Mesothelial cell of epicardium (in vitro differentiated cells): Measurements from ENCODE around the gene CXCR5. TPM values are rescaled to one million over a fixed set of nuclear protein-coding genes. Genes with fewer than 3 reads are reported as not detected.

Experiments
- DNase-seq, 2 experiments: peaks; one replicate each; pipeline ENCODE4 v3.0.0; 2021; ENCODE audit warnings: low spot score in 2 of 2; ENCODE audit not compliant: unreplicated experiment in 2 of 2
- H3K27ac Mint-ChIP-seq: 2 replicates; pipeline ENCODE4 v1.8.0; 2021; ENCODE audit warnings: mixed read lengths
- H3K27me3 Mint-ChIP-seq: 2 replicates; pipeline ENCODE4 v1.8.0; 2021; ENCODE audit warnings: low read depth, mixed read lengths
- H3K36me3 Mint-ChIP-seq: 2 replicates; pipeline ENCODE4 v1.8.0; 2021; ENCODE audit warnings: mixed read lengths
- H3K4me1 Mint-ChIP-seq: 2 replicates; pipeline ENCODE4 v1.8.0; 2021; ENCODE audit warnings: mixed read lengths
- H3K4me3 Mint-ChIP-seq: 2 replicates; pipeline ENCODE4 v1.8.0; 2021; ENCODE audit warnings: mild to moderate bottlenecking, moderate library complexity, mixed read lengths
- H3K9me3 Mint-ChIP-seq: 2 replicates; pipeline ENCODE4 v1.8.0; 2021; ENCODE audit warnings: mixed read lengths
- total RNA-seq: library from RNA; stranded (reverse); gene quantifications from 3 replicates; pipeline ENCODE4 v1.2.1, GENCODE V29; 2021
- TF ChIP-seq, protein P1 (sequence below): fragments of 200-600 bp; sonication (generic); IDR thresholded peaks from one replicate; pipeline ENCODE4 v1.5.0; 2021; ENCODE audit warnings: antibody characterized with exemption; ENCODE audit not compliant: unreplicated experiment

CXCR5 gene
- total RNA-seq, 1 donor from 2014 or later = not detected

DNA sequence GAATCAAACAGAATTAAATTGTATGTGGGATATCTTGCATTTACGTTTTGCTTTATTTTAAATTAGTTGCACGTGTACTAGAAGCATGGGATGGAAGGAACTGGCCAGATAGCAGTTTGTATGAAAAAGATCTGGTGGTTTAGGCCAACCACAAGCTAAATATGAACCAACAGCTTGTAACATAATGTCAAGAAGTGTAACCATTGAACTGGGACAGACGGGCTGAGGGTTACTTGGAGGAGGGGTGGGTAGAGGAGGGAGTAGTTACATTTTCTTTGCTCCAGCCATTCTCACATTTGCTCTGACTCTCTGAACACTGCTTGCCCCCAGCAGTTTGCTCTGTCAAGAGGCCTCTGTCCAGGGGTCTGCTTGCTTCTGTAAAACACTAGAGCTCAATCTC is 31.7 kb upstream of the CXCR5 start:
- Mint-ChIP-seq H3K36me3 (no peaks in the 10 kb centered on the region), H3K27me3 (peaks cover 1% of the 10 kb centered on the region), H3K9me3 (no peaks in the 10 kb centered on the region), H3K27ac (no peak overlapping the region), H3K4me1 (no peaks in the 10 kb centered on the region), H3K4me3 (no peak overlapping the region)
- DNase-seq = no peak
- TF ChIP-seq, protein P1, sequence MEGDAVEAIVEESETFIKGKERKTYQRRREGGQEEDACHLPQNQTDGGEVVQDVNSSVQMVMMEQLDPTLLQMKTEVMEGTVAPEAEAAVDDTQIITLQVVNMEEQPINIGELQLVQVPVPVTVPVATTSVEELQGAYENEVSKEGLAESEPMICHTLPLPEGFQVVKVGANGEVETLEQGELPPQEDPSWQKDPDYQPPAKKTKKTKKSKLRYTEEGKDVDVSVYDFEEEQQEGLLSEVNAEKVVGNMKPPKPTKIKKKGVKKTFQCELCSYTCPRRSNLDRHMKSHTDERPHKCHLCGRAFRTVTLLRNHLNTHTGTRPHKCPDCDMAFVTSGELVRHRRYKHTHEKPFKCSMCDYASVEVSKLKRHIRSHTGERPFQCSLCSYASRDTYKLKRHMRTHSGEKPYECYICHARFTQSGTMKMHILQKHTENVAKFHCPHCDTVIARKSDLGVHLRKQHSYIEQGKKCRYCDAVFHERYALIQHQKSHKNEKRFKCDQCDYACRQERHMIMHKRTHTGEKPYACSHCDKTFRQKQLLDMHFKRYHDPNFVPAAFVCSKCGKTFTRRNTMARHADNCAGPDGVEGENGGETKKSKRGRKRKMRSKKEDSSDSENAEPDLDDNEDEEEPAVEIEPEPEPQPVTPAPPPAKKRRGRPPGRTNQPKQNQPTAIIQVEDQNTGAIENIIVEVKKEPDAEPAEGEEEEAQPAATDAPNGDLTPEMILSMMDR = no peak

DNA sequence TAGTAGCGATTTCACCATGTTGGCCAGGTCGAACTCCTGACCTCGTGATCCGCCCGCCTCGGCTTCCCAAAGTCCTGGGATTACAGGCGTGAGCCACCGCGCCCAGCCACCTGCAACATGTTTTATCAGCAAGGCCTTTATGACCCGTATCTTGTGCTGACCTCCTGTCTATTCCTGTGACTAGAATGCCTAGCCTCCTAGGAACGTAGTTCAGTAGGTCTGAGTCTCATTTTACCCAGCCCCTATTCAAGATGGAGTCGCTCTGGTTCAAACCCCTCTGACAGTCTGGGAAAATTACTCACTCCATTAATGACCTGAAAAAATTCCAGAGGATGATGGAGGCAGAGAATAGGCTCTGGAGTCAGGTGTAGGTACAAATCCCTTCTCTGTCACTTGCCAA is 30.0 kb upstream of the CXCR5 start:
- H3K4me1 Mint-ChIP-seq = no peaks in the 10 kb centered on the region
- H3K27ac Mint-ChIP-seq = no peak overlapping the region
- no peak overlapping the region for H3K4me3 Mint-ChIP-seq
- TF ChIP-seq, protein P1 = no peak
- no peaks in the 10 kb centered on the region for H3K36me3 Mint-ChIP-seq
- peaks cover under 1% of the 10 kb centered on the region for H3K27me3 Mint-ChIP-seq
- H3K9me3 Mint-ChIP-seq = no peaks in the 10 kb centered on the region
- DNase-seq = no peak

DNA sequence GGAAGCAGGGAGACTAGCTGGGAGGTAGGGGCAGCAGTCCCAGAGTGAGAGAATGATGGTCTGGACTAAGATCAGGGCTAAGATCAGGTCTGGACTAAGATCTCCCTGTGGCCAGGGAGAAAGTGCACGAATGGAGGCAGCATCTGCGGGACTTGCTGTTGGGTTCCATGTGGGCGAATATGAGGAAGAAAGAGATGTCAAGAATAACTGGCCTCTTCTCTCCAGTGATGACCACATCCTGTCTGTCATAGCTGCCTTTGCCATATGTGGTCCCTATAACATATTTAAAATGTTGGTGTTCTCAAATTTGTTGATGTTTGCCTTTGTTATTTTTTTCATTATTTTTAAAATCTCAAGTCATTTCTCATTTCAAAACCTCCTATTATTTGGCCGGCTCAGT is 27.4 kb upstream of the CXCR5 start:
- no peaks in the 10 kb centered on the region for H3K9me3 Mint-ChIP-seq
- no peak overlapping the region for H3K27ac Mint-ChIP-seq
- no peak for DNase-seq
- no peaks in the 10 kb centered on the region for H3K27me3 Mint-ChIP-seq
- H3K4me3 Mint-ChIP-seq = no peak overlapping the region
- TF ChIP-seq, protein P1 = no peak
- H3K4me1 Mint-ChIP-seq = no peaks in the 10 kb centered on the region
- no peaks in the 10 kb centered on the region for H3K36me3 Mint-ChIP-seq

DNA sequence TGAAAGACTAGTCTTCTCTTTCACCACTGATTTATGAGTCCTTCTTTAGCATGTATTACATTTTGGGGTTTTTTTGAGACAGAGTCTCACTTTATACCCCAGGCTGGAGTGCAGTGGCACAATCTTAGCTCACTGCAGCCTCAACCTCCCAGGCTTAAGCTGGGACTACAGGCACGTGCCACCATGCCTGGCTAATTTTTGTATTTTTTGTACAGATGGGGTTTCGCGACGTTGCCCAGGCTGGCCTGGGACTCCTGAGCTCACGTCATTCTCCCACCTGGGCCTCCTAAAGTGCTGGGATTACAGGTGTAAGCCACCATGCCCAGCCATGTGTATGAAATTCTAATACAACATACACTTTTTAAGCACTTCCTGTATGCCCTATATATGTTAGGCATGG is 26.3 kb upstream of the CXCR5 start:
- H3K27me3 Mint-ChIP-seq = no peaks in the 10 kb centered on the region
- H3K9me3 Mint-ChIP-seq = no peaks in the 10 kb centered on the region
- DNase-seq = no peak
- no peaks in the 10 kb centered on the region for H3K36me3 Mint-ChIP-seq
- H3K4me3 Mint-ChIP-seq = no peak overlapping the region
- no peak overlapping the region for H3K27ac Mint-ChIP-seq
- TF ChIP-seq, protein P1 = no peak
- H3K4me1 Mint-ChIP-seq = no peaks in the 10 kb centered on the region

DNA sequence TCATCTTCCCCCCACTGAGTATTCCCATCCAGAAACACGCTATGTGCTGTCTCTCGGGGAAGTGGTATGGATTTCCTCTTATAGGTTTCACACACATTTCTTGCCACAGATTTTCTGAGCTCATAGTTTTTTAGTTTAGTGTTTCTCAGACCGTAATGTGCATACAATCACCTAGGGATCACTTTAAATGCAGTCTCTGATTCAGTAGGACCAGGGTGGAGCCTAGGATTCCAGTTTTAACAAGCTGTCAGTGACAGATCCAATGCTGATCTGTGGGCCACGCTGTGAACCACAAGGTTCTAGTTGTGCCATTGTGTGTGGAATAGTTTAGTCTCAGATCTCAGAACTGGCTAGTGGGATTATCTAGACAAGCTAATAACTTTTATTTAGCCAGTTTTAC is 23.7 kb upstream of the CXCR5 start:
- Mint-ChIP-seq H3K27me3 (no peaks in the 10 kb centered on the region), H3K36me3 (no peaks in the 10 kb centered on the region), H3K27ac (peak overlapping the region; percentile 2), H3K4me1 (no peaks in the 10 kb centered on the region), H3K9me3 (no peaks in the 10 kb centered on the region), H3K4me3 (no peak overlapping the region)
- no peak for DNase-seq
- TF ChIP-seq, protein P1 = no peak

DNA sequence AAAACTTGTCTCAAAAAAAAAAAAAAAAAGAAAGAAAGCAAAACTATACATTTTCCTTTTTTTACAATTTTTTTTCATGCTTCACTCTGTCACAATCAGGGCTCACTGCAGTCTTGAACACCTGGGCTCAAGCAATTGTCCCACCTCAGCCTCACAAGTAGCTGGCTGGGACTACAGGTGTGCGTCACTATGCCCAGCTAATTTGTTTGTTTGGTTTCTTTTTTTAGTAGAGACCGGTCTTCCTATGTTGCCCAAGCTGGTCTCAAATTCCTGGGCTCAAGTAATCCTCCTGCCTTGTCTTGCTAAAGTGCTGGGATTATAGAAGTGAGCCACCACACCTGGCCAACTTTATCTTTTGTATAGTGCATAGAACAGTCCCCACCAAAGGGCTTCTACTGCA is 15.0 kb upstream of the CXCR5 start:
- no peak overlapping the region for H3K27ac Mint-ChIP-seq
- no peak overlapping the region for H3K4me3 Mint-ChIP-seq
- H3K36me3 Mint-ChIP-seq = no peaks in the 10 kb centered on the region
- DNase-seq = no peak
- H3K9me3 Mint-ChIP-seq = no peaks in the 10 kb centered on the region
- no peaks in the 10 kb centered on the region for H3K27me3 Mint-ChIP-seq
- peaks cover 13% of the 10 kb centered on the region for H3K4me1 Mint-ChIP-seq
- TF ChIP-seq, protein P1 = no peak
